NCI-H2107 treated with DMSO at 0.1 percent for 48 hours (cell line): Measurements from ENCODE around the gene AGPAT1.
"Not testable (repeated sequence)": the region's sequence is repeated elsewhere in the genome, so short reads cannot be mapped to it uniquely, and the experiment has no call there.

Experiments used
- DNase-seq: peaks from one replicate; lab custom pipeline; 2025; ENCODE audit not compliant: unreplicated experiment; lab: John Stamatoyannopoulos, UW

Gene AGPAT1, protein sequence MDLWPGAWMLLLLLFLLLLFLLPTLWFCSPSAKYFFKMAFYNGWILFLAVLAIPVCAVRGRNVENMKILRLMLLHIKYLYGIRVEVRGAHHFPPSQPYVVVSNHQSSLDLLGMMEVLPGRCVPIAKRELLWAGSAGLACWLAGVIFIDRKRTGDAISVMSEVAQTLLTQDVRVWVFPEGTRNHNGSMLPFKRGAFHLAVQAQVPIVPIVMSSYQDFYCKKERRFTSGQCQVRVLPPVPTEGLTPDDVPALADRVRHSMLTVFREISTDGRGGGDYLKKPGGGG

DNA sequence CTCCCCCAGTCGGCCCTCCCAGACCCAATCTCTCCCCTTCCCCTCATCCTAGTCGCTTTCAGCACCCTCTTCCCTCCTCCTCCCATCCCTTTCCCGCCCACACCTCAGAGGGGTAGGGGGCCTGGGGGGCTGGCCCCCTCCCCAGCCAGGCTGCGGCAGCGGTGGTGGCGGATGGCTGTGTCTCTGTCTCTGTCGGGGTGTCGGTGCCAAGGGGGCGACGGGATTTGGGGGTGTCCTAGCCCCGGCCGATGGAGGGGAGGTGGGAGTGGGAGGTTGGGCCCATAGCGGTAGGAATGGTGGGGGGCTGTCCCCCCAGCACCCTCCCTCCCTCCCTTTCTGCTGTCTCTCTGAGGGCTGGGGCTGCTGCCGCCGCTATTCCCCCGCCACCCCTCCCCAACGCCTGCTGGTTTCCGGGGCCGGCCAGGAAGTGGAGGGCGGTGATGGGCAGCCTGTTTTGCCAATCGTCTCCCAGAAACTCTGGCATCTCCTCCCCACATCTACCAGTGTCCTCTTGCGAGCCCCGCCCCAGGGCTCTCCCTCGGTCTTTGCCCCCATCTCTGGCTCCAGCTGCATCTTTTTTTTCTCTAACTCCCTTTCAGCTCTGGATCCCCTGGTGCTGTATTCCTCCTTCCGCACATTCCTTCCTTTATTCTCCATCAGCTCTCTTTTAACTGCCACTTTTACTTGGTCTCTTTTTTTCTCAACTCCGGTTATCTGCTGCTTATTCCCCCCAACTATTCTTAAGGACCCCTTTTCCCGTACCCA lies at the start of gene AGPAT1:
Gene AGPAT1 (minus strand): TSS at position 374 of the 765 bp plus-strand sequence. CDS start 4,588 bp downstream, outside the sequence.
- DNase-seq, result peak; percentile 69

DNA sequence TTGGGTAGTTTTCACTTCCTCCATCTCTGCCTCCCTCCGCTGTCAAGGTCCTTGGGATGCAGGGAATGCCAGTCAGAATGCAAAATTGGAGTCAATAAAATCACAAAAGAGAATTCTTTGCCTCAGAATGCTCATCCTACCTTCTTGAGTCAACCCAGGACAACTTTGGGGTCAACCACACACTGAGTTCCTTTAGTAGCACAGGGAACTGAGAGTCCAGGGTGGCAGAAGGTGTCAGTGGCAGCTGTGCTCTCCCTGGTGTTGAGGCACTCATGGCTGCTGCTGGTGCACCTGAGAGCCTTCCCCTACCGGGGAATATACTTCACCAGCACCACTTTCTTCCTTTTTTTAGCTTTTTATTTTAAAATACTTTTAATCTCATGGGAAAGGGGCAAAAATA lies 48.8 kb upstream of the AGPAT1 start:
- no peak for DNase-seq

DNA sequence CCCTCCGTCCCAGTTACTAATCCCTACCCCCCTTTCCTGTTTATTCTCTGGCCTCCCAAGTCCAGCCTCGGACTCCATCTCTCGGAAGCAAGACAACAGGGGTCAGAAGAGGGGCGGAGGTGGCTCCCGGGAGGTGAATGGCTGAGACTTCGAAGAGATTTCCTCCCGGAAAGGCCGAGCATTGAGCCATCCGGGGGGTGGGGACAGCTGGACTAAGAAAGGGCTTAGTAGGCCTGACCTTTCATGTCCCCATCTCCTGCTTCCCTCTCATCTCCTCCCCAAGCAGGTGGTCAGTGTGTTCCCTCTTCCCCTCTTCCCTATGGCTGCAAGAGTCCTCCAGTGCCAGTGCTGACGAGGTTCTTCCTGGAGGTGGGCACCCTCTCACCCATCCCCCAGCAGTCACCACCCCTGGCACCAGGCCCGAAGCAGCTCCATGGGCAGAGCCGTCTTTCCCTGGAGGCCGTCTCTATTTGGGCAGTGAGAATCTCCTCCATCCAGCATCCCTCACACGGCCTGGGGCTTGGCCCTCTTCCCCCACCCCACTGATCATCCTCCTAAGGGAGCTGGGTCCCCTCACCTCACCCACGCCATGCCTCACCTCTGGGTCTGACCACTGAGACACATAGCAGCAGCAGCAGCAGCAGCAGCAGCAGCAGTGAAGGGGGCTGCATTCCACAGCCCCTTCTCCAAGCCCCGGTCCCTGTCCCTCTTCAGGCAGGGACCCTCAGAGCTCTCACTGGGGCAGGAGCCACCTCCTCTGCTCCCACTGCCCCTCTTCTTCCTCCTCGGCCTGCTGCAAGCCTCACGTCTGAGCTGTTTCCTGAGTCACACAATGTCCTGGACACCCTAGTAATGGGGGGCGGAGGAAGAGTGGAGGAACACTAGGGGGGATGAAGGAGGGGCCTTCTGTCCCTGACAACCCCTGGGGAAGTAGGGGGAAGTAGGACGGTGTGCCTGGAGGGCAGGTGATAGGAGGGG lies 47.7 kb upstream of the AGPAT1 start, which contains the start of gene NOTCH4:
Gene NOTCH4 (minus strand): TSS at position 810 of the 978 bp plus-strand sequence. CDS start 139 bp downstream, at position 671.
- no peak for DNase-seq

DNA sequence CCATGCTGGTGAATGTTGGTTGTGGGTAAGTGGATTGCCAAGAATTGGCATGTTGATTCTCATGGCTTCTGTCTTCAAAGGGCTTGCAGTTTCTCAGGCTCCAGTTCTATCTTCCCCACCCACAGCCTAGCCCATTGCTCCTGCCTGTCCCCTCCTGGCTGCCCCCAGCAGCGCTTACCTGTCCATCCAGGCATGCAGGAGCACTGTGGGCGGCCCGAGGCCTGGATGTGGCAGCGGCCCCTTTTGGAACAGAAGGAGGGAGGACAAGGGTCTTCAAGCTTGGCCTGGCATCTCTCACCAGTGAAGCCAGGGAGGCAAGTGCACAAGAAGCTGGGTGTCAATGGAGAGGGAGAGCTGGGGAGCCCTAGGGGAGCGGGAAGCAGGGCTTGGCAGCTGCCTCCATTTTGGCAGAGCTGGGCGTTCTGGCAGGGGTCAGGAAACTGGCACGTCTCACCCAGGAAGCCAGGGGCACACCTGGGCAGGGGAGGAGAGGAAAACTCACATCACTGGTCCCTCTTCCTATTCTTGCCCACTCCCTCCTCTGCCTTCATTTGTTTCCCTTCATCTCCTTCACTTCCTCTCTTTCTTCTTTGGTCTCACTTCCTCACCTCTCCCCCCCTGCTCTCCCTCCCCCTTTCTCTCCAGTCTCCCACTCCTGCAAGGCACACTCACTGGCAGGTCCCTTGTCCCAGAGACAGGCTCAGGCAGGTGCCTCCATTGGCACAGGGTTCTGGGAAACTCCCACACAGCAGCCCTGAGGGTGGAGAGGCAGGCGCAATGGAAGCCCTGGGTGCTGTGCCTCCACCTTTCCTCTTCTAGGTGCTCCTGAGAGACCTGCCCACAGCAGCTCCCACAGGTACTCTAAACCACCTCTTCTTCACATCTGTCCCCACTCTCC lies 46.7 kb upstream of the AGPAT1 start:
- no peak for DNase-seq

DNA sequence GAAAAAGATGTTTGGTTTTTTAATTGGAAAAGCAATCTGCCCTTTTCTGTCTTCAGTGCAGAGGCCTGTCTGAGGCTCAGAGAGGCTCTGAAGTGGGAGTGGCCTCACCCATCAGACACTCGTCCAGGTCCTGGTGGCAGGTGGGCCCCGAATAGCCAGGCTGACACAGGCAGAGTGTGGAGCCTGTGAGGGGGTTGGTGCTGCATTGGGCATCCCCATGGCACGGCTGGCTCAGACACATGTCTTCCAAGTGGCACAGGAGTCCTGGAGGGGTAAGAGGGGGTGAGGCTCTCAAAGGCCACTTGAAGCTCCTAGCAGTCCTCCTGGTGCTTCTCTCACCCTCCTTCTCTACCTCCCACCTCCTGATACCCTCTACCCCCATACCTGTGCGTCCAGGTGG lies 44.1 kb upstream of the AGPAT1 start:
- DNase-seq, result no peak

DNA sequence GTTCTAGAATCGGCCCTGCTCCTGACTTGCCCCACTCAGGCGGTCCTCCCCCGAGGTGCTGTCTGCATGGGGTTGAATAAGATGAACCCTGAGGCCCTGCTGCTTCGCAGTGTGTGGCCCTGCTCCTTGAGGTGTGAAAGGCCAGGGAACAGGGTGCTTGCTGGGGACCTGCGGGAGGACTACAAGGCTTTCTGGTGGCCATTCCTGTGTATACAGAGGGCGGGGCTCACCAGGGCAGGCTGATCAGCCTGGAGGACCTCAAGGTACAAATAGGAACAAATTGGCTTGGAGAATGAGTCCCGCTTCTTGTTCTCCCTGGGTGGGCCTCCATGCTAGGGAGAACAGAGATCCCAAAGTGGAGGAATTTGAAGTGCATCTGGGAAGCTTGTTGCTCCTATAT lies 42.3 kb upstream of the AGPAT1 start:
- DNase-seq, result no peak

DNA sequence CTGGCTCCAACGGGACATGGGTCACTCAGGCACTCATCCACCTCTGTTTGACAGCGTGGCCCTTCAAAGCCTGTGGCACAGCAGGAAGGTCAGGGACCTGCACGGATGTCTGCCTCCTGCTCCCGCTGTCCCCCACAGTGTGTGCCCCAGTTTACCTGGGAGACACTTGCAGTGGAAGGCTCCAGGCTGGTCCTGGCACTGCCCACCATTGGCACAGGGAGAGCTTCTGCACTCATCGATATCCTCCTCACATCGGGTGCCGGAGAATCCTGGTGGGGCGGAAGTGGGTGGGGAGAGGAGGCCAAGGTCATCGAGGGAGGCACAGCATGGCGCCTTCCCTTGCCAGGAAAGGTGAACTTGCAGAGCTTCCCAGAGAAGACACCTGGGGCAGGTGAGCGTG lies 41.1 kb upstream of the AGPAT1 start:
- DNase-seq, result no peak

DNA sequence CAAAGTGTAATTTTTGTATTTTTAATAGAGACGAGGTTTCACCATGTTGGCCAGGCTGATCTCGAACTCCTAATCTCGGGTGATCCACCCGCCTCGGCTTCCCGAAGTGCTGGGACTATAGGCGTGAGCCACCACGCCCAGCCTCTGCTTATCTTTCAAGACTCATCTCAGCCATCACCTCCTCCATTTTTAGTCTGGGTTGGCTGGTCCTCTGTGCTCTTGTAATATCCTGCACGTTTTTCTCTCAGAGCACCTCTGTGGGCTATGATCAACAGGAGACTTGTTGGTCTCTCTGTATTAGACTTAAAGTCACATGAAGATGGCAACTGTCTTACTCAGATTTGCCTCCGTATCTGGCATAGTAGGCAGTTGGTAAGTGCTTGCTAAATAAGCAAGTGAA lies 40.4 kb upstream of the AGPAT1 start:
- no peak for DNase-seq

DNA sequence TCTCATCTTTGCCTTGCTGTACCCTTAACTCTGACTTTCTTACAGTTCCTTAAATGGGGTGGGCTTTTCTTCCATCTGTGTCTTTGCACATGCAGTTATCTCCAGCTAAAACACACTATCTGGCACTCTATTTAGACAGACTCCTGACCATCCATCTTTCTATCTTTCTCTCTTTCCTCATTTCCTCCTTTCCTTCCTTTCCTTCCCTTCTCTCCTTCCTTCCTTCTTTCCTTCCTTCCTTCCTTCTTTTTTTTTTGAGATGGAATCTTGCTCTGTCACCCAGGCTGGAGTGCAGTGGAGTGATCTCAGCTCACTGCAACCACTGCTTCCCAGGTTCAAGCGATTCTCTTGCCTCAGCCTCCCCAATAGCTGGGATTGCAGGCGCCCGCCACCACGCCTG lies 39.7 kb upstream of the AGPAT1 start:
- DNase-seq, result no peak

DNA sequence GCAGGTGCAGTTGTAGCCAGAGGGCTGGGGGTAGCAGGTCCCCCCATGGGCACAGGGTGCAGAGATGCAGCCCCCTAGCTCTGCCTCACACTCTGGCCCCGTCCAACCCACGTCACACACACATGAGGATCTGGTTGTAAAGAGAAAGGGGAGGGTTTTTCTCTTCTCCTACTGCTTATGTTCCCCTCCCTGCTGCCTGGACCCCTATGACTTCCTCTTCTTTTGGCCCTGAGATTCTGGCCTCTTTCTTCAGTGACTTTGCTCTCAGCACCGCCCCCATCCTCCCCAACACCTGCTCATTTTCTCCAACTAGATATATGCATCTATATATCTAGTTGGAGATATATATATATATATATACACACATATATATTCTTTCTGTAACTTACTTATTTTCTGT lies 38.2 kb upstream of the AGPAT1 start:
- DNase-seq, result no peak

DNA sequence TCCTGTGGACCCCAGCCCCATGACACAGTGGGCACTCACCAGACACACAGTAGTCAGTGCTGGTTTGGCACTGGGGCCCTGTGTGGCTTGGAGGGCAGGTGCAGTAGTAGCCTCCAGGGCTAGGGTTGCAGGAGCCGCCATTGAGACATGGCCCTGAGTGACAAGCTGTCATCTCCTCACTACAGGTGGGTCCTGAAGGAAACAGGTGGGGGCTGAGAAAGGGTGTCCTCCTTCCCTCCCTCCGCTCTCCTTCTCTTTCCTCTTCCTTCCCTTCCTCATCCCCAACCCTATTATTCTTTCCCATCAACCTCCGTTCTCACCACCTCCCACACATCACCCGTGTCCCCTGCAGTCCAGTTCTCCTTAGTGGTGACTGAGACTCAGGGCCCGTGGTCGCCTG lies 37.8 kb upstream of the AGPAT1 start:
- no peak for DNase-seq

DNA sequence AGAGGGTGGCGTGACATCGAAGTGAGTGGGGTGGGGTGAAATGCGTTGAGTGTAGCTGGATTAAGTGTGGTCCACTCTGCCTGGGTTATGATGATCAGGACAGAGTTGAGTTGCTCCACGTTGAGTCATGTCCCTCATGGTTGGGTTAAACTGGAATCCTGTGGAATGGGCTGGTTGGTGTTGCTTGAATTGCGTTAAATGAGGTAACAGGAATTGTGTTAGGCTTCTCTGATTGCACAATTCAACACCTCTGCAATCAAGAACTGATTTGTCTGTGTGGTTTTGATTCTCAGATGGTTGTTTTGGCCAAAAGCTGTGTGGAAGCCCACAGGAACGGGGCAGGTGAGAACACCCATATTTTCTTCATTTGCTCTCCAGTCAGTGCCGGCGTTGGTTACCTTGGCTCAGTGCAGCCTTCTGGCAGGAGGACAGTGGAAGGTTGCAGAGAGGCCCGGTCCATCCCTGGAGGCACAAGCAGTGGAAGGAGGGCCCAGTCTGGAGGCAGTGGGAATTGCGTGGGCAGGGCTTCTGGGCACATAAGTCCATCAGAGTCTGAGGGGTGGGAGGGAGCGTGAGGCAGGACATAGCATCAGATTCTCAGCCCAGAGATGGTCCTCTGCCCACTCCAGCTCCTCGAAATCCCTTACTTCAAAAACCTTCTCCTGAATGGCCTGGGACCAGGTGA lies 36.3 kb upstream of the AGPAT1 start:
- no peak for DNase-seq

DNA sequence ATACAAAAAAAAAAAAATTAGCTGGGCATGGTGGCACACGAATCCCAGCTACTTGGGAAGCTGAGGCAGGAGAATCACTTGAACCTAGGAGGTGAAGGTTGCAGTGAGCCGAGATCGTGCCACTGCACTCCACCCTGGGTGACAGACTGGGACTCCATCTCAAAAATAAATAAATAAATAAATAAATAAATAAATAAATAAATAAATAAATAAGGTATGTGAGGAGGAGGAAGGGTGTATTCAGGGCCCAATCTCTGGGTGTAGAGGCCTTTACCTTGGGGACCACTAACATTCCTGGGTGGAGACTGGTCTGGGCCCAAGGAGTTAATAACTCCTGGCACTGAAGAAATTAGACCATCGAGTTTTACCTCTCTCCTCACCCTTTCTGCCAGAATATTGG lies 35.5 kb upstream of the AGPAT1 start:
- not testable (repeated sequence) for DNase-seq

DNA sequence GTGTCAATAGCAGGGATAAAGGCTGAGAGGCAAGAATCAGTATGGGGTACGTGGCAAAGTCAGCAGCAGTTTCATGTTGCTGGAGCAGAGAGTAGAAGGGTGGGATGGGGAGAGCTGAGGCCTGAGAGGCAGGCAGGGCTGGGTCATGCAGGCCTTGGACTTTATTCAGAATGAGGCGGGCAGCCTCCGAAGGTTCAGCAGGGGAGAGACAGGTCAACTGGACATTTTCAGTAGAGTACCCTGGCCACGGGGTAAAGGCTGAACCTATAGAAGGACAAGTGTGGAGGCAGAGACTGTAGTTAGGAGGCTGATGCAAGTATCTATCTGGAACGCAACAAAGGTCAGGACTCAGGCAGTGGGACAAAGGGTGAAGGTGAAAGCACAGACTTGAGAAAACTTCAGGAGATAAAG lies 34.3 kb upstream of the AGPAT1 start:
- DNase-seq, result no peak

DNA sequence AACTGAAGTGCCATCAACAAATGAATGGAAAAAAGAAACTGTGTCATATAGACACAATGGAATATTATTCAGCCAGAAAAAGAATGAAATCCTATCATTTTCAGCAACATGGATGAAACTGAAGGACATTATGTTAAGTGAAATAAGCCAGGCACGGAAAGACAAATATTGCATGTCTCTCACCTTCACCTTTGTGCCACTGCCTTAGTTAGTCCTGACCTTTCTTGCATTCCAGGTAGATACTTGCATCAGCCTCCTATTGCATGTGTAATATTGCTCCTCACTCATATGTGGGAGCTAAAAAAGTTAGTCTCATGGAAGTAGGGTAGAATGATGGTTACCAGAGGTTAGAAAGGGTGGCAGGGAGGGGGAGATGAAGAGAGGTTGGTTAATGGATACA lies 33.1 kb upstream of the AGPAT1 start:
- no peak for DNase-seq

DNA sequence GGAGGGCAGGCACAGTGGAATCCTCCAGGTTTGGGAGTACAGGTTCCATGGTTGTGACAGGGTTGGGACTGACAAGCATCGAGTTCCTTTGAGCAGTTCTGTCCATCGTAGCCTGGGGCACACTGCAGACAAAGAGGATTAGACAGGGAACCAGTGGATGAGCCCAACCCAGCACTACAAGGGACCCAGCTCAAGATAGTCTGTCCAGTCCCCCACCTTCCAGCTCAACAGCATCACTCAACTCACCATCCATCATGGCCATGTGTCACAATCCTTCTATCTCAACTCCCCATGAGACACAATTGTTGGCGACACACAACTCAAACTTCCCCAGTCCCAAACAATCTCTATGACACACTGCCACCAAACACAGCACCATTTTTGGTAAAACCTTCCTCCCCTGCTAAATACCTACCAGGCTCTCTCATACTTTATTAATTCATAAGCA lies 28.4 kb upstream of the AGPAT1 start:
- DNase-seq, result no peak

DNA sequence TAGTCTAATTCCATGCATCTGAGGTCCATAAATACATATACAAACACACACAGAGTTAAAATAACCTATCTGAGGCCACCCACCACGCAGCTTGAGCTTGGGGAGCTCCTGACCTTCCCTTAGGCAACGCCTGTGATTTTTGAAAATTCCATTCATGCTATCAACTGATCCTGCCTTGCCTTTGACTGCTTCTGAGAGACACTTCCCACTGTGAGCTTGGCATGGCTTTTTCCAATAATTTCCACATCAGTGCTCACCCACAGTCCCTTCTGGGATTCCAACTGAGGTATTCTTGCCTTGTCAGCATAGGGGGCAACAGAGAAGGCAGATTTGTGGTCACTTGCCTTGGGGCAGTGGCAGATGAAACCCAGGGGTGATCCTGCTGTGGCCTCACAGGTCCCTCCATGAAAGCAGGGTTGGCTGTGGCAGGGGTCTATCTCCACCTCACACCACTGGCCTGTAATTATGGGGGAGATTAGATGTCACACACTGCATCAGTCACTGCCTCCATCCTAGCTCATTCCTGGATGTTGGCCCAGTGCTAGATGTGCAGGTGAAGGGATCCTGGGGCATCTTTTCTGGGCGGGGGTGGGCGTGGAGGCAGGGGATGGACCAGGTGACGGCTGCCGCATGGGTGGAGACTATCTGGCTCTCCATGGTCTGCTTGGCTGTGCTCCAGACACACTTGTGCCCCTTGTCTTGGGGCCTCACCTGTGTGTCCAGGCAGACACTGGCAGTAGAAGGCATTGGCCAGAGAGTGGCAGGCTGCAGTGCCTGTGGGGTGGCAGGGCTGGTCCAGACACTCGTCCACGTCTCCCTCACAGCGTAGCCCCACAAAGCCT lies 27.8 kb upstream of the AGPAT1 start:
- no peak for DNase-seq

DNA sequence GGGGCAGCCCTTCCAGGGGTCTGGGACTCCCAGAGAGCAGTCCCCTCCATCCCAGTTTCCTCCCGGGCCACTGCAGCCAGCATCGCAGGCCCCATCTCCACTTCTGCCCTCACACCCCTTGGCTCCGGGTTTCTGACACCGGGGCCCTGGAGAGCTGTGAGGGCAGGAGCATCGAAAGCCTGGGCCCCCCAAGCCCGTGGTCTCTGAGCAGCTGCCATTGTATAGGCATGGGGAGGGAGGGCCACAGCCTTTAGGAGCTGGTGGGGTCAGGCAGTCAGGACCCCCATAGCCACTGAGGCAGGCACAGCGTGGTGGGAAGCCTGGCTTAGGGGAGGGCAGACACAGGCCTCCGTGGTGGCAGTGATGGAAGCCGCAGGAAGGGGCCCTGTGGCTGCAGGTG lies 26.3 kb upstream of the AGPAT1 start:
- no peak for DNase-seq
